HepG2 (cell line): Measurements from ENCODE around the gene ASTN2.

Experiments
- EHMT2 ChIP-seq: fragments of 200-600 bp; sonication (generic); IDR thresholded peaks from 2 replicates; pipeline ENCODE4 v1.7.0; 2017; ENCODE audit warnings: antibody characterized with exemption, low read depth, low read length, borderline replicate concordance
- TFAP4 ChIP-seq: sonication (generic); IDR thresholded peaks from 2 replicates; pipeline ENCODE4 v1.6.1; 2016; ENCODE audit warnings: low read depth, borderline replicate concordance
- ZNF337 ChIP-seq: sonication (generic); formaldehyde crosslinking; IDR thresholded peaks from 2 replicates; pipeline ENCODE4 v1.5.1; 2020; ENCODE audit warnings: missing genetic modification reagents, low read depth, mild to moderate bottlenecking, borderline replicate concordance
- TF ChIP-seq, protein P1 (sequence below): sonication (generic); formaldehyde crosslinking; IDR thresholded peaks from 2 replicates; pipeline ENCODE4 v1.5.0; 2020; ENCODE audit warnings: mild to moderate bottlenecking, missing genetic modification reagents, moderate library complexity

GRCh38 chr9:117418111-117418510 is 3.3 kb upstream of the ASTN2 start:
- TF ChIP-seq TFAP4 (no peak), EHMT2 (no peak), ZNF337 (CRISPR knock-in tag) (no peak)
- TF ChIP-seq, protein P1, sequence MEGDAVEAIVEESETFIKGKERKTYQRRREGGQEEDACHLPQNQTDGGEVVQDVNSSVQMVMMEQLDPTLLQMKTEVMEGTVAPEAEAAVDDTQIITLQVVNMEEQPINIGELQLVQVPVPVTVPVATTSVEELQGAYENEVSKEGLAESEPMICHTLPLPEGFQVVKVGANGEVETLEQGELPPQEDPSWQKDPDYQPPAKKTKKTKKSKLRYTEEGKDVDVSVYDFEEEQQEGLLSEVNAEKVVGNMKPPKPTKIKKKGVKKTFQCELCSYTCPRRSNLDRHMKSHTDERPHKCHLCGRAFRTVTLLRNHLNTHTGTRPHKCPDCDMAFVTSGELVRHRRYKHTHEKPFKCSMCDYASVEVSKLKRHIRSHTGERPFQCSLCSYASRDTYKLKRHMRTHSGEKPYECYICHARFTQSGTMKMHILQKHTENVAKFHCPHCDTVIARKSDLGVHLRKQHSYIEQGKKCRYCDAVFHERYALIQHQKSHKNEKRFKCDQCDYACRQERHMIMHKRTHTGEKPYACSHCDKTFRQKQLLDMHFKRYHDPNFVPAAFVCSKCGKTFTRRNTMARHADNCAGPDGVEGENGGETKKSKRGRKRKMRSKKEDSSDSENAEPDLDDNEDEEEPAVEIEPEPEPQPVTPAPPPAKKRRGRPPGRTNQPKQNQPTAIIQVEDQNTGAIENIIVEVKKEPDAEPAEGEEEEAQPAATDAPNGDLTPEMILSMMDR (CRISPR knock-in tag) = no peak
